ENCODE measurements around the gene TP53I13. TPM values are rescaled to one million over a fixed set of nuclear protein-coding genes. Genes with fewer than 3 reads are reported as not detected.

The TP53I13 gene
- total RNA-seq, 4 donors from 2014 or later, result 32.1 to 150 (median 78.2) TPM

DNA sequence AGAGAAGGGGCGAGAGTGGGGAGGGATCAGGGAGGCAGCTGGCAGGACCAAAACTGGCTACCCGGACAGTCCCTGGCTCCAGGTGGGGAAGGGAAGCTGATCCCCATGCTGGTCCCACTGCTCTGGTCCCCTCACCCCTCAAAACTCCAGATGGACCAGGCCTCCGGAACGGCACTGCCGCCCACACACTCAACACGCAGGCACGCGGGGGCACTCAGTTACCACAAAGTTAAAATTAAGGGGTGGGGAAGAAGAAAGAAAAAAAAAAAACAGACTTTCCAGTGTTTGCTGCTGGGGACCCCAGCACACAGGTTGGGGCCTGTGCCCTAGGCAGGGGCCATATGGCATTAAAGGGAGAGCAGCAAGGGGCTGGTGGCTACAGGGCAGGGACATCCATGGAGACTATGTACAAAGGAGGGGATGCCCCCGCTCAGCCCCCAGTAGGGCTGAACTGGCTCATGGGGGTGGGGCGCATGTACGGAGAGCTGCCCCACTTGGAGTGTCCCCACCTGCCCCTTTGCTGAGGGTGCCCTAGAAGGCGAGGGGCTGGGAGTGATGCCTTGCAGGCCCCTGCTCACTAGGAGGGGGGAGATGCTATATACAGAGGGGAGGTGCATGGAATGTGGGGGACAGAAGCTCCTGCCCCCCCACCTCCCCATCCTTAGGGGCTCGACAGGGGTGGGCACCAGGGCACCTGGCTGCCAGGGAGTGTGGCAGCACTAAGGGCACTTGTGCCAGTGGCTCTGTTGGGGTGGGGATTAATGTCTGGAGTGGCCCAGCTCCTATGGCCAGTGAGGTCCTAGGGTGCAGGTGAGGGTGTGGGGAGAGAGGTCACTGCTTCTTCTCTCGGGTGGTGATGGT, 5.6 kb downstream of the TP53I13 start:
- no peak for TF ChIP-seq CTCF (IDR thresholded peaks at IDR 0.05; ENCODE audit: low read depth)

DNA sequence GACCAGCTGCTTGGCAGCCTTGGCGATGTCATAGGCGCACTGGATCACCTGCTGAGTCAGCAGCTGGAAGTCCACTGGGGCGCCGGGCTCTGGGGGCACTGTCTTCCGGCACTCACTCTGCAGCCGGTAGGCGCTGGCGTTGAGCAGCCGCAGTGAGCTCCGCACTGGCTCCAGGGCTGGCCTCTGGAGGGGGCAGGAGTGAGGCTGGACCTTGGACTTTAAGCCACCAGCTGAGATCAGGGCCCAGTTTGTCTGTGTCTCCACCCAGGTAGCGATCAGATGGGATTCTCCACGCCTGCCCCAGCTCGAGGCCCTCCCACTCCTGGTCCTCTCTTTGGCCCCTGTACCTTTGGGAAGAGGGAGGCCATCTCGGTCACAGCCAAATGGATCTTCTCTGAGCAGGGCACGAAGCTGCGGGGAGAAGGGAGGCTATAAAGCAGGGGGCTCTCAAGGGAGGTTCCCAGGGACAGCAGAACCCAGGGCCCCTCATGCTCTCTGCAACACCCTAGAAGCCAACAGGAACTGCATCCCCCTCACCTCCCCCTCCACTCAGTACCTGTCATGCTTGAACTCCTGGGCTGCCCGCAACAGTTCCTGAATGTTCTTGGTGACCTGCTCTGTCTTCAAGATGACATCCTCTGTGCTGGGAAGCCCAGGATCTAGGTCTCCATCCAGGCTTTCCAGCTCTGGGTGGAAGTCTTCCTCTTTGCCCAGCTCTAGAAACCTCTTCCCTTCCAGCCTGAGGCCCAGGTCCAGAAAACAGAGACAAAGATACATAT, 6.4 kb downstream of the TP53I13 start:
- no peak for TF ChIP-seq CTCF (IDR thresholded peaks at IDR 0.05; ENCODE audit: low read depth)

DNA sequence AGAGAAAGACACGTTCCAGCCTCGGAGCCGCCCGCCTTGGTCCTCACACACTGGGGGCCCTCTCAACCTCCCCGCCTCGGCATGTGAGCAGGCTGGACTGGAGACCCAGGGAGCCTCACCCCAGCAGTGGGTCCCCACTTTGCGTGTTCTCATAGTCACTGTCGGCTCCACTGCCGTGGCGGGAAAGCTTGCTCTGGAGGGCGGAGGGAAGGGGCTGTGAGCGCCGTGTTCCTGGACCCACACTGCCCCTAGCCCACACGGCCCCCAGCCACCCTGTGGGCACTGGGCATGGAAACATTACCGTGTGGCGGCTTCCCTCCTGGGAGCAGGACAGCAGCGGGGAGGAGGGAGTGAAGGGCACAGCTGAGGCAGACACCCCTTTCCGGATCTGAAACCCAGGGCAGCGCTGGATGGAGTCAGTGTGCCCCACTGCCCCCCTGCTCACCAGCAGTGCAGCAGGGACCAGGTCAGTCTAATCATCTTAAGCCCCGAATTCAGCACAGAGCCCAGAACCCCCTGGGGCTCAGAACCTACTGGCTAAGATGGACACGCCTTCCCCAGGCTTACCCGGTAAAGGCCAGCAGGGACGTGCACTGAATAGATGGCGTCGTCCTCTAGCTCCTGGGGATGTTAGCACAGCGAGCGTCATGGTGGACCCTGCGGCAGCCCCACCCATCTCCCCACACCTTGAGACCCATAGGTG, 7.2 kb downstream of the TP53I13 start:
- TF ChIP-seq CTCF (IDR thresholded peaks at IDR 0.05; ENCODE audit: low read depth), result no peak

DNA sequence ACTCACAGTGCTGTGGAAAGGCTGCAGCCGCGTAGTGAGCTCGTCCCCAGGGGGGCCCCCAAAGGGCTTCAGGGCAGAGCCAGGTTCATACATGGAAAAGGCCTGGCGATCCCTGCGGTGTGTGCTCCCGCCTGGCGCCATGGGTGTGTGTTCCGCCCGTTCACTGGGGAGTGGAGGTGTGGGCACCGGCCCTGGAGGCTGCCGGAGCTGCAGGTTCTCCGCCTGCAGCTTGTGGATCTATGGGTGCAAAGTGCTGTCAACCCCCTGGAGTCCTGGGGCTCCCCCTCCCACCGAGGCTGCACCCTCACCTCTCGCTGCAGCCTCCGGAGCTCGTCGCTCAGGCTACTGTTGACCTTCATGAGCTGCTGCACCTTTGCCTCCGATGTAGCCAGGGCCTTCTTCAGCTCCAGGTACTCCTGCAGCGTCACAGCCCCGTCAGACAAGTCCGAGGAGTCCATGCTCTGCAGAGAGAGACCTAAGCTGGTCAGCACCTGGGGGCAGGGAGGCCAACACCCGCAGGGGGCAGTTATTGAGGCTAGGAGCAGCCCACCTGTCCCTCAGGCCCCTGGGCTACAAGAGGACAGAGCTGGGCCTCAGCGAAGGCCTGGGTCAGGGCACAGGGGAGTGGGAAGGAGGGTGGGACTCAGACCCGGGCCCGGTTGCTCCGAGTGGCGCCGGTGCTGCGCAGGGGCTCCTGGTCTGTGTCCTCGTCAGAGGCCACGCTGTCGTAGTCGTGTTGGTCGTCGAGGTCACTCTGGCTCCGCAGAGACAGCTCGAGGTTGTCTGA, 7.9 kb downstream of the TP53I13 start:
- no peak for TF ChIP-seq CTCF (IDR thresholded peaks at IDR 0.05; ENCODE audit: low read depth)

GRCh38 chr17:29577001-29577370, 8.5 kb downstream of the TP53I13 start:
- no peak for TF ChIP-seq CTCF (IDR thresholded peaks at IDR 0.05; ENCODE audit: low read depth)

- no peak for TF ChIP-seq CTCF (IDR thresholded peaks at IDR 0.05; ENCODE audit: low read depth)
Measured at GRCh38 chr17:29577385-29578211, 9.1 kb downstream of the TP53I13 start.

All from subcutaneous adipose tissue (tissue), 4 donors.